ENCODE measurements around the gene NDST4.
"Not testable (repeated sequence)": the region's sequence is repeated elsewhere in the genome, so short reads cannot be mapped to it uniquely, and the experiment has no call there.

The NDST4 gene

GRCh38 chr4:115053313-115053712 lies 60.1 kb downstream of the NDST4 start:
- DNase-seq: no peak

- DNase-seq: no peak
Observed at GRCh38 chr4:115042496-115042895, 70.9 kb downstream of the NDST4 start.

- no peak for DNase-seq
Observed at GRCh38 chr4:115030281-115030680, 83.1 kb downstream of the NDST4 start.

GRCh38 chr4:115028682-115029410 lies 84.6 kb downstream of the NDST4 start:
- no peak for DNase-seq

DNA sequence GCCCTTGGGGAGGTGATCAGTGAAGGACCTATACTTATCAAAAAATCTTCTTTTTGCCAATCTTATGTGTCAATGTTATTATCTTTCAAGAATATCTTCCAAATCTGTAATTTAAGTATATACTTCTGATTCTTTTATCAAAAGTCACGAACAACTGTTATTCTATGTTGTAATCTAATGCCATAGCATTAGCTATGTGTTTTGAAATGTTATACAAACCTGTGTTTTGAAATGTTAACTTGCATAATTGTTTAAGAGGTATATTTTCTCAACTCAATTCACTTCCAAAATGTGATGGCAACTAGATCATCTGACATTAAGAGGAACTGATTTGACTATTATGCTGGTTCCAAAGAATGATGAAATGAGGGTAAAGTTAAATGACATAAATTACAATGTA lies 113.5 kb downstream of the NDST4 start:
- no peak for DNase-seq

DNA sequence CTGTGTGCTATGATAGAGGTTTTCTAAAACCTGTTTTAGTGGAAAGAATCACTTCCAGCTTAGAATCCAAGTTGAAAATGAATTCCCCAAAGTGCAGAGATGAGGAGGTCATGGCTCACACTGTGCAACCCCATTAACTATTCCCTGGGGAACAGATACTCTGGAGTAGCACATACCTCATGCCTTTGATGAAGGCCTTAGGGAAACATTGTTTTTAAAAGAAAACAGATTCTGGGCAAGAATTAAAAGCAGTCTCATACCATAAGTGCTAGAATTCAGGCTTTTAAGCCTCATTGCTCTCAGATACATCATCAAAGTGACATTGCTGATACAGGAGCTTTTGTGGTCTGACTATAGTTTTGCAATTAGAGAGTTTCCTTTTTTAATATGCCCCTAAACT lies 115.1 kb downstream of the NDST4 start:
- no peak for DNase-seq

- no peak for DNase-seq
Observed at GRCh38 chr4:114997576-114998247, 115.7 kb downstream of the NDST4 start.

GRCh38 chr4:114986133-114986532 lies 127.3 kb downstream of the NDST4 start:
- DNase-seq: no peak

- DNase-seq: no peak
Observed at GRCh38 chr4:114980932-114981708, 132.3 kb downstream of the NDST4 start.

DNA sequence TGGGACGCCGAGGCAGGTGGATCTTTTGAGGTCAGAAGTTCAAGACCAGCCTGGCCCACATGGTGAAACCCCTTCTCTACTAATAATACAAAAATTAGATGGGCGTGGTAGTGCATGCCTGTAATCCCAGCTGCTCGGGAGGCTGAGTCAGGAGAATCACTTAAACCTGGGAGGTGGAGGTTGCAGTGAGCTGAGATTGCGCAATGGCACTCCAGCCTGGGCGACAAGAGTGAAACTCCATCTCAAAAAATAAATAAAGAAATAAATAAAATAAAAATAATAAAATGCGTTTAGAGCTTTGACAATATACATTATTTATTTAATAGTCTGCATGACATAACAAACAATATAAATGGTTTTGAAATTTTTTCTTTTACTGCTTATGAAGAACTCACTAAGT lies 133.0 kb downstream of the NDST4 start:
- not testable (repeated sequence) for DNase-seq

GRCh38 chr4:114976901-114977300 lies 136.5 kb downstream of the NDST4 start:
- no peak for DNase-seq

DNA sequence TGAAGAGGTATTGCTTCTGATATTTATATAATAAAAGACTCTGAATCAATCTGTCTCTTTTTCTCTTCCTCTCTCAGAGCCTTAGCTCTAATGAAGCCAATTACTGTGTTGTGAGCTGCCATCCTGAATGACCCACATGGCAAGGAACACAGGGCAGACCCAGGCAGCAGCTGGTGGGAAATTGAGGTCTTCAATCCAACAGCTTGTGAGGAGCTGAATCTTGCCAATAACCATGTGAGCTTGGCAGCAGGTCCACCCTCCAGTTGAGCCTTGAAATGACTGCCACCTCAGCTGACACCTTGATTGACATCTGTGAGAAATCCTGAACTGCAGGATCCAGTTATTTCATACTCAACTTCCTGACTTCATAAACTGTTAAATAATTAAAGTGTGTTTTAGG lies 149.4 kb downstream of the NDST4 start:
- DNase-seq: no peak

DNA sequence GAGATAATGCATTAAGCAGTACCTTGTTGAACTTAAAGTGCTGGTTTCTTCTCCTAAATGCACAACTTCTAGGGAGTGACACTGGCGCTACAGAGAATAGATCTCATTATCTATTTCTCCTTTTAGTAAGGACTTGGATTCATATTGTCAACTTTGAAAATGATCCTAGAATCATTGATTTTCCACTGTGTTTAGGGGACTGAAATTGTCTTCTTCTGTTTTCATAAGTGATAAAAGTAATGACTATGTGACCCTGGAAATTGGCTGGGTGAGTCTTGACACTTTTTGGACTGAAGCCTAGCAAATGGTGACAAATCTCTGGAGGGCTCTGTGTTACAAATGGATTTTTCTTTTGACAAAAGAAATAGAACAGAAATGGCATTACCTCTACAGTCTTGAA lies 167.8 kb downstream of the NDST4 start:
- DNase-seq: no peak

DNA sequence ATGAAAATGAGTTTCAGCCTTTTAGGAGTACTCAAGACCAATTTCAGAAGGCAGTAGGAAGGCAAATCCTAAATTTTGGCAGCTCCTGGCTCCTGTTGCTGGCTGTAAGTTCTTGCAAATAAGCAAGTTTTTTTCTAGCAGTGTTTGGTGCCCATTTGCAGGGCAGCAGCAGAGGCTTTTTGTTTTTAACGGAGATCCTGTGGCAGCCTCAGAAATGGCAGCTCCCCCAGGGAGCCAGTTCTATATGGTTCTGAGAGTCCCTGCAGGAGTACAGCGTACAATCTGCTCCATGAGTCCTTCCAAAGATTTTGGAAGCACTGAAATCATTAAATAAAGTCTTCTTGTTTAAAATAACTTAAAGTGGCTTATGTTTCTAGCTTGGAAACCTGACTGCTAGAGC lies 171.9 kb downstream of the NDST4 start:
- DNase-seq: no peak

DNA sequence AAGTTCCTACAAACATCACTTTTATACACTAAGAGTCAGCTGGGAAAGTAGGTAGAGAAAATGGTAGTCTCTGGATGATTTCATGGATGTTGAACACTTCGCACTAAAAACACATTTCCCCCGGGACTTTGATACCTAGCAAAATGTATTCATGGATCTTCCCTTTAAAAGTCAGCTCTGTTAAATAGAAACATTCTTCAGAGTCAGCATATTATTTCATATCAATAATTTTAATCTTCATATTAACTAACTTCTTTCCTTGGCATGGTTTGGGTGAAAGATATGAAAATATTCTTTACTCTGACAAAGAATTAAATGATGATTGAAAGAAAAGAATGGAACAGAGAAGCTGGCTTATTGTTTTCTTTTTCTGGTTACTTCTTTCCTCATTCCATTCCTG lies 185.5 kb downstream of the NDST4 start:
- DNase-seq: no peak

DNA sequence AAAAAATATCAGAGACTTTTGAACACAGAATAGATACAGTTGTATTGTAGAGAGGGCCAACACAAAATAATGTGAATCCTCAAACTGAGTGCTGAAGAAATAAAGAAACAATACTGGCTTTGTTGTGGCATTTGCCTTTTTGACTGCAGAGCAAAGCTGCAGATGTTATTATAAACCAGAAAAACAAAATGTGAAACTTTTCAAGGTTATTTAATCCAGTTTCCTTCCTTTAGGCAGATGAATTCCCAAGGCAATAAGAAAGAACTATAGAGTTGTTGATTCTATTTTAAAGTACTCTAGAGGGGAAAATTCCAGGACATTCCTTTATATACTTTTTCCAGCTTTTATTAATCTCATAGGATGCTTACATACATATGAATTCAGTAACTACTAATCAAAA lies 186.8 kb downstream of the NDST4 start:
- DNase-seq: no peak

DNA sequence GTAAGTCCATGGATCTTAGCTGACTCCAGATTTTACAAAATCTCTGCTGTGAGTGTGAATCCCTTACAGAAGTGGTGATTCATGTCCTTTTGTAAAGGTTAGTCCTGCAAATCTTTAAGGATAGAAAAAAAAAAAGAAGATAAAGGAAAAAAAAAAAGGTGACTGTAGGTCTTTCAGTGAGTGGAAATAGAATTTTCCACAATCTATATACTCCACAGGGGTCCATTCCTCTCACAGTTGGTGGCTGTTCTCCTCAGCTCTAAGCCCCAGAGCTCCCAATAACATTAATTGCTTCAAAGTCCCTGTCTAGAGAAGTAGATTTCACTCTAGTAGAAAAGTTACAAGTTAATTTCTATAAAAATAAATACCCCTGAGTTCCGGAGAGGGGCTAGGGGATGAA lies 189.1 kb downstream of the NDST4 start:
- no peak for DNase-seq

DNA sequence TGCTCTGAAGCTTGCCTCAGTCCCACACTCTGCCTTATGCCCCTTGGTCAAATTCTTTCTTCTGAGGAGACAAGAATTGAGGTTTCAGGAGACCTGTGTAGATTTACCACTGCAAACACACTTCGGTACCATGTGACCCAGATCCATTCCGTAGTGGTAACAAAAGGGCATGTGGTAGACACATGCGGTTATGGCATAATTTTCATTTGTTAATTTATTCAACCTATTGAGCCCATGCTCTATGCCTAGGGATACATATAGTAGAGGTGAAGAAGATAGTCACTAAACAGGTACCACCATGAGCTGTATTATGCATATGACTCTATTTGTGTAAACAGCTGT lies 190.9 kb downstream of the NDST4 start:
- no peak for DNase-seq

- DNase-seq: no peak
Observed at GRCh38 chr4:114921790-114922591, 191.4 kb downstream of the NDST4 start.

- no peak for DNase-seq
Observed at GRCh38 chr4:114921191-114921590, 192.2 kb downstream of the NDST4 start.

DNA sequence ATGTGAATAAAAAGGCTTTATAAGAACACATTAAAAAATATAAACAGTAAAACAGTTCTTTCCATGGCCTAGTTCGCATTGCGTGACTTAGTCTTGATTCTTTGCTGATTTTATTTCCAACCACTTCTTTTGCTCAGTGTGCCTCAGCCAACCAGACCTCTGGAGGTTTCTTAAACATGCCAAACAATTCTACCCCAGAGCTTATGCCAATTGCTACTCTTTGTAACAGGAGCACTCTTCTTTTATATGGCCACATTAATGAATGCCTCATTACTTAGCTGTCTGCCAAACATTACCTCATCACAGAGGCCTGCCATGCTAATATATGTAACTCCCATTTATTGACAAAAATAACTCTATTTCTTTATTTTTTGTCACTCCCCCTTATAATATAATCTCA lies 202.3 kb downstream of the NDST4 start:
- no peak for DNase-seq

- no peak for DNase-seq
Observed at GRCh38 chr4:114907568-114907967, 205.9 kb downstream of the NDST4 start.

GRCh38 chr4:114905017-114905416 lies 208.4 kb downstream of the NDST4 start:
- DNase-seq: no peak
